T-helper 9 cell (primary cell): ENCODE results near the gene STPG2.
"Not testable (repeated sequence)": the region's sequence is repeated elsewhere in the genome, so short reads cannot be mapped to it uniquely, and the experiment has no call there.

Experiments used
- DNase-seq: peaks from one replicate; pipeline ENCODE4 v3.0.0-alpha.2; 2020

The STPG2 gene

DNA sequence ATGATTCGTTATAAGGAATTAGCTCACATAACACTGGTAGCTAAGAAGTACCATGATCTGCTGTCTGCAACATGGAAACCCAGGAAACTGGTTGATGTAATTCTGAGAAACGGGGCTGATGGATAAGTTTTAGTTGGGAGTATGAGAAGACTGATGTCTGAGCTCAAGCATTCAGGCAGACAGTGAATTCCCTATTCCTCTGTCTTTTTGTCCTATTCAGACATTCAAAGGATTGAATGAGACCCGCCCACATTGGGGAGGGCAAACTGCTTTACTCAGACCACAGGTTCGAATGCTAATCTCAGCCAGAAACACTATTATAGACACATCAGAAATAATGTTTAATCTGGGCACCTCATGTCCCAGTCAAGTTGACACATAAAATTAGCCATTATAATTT is 515.5 kb downstream of the STPG2 start:
- DNase-seq = no peak

DNA sequence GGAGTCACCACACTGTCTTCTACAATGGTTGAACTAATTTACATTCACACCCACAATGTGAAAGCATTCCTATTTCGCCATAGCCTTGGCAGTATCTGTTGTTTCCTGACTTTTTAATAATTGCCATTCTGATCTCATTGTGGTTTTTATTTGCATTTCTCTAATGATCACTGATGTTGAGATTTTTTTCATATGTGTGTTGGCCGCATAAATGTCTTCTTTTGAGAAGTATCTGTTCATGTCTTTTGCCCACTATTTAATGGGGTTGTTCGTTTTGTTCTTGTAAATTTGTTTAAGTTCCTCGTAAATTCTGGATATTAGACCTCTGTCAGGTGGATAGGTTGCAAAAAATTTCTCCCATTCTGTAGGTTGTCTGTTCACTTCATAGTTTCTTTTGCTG is 519.1 kb downstream of the STPG2 start:
- no peak for DNase-seq

DNA sequence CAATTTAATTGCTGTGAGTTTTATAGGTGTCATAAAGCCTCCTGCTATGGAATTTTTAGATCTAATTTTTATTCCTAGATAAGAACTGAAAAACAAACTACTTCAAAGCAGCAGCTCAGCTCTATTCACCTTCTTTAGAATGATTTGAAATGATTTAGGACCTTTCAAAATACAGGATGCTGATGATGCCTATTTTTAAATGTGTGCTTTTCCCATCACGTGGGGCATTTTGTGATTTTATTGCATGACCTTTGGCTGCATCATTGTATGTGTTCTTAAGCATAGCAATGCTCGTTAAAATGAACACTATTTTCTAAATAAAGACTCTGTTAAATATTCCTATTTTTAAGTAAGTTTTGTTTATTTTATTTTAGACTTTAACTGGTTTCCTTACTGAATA is 537.3 kb downstream of the STPG2 start:
- no peak for DNase-seq

- no peak for DNase-seq
Observed at GRCh38 chr4:97593248-97593647, 550.0 kb downstream of the STPG2 start.

DNA sequence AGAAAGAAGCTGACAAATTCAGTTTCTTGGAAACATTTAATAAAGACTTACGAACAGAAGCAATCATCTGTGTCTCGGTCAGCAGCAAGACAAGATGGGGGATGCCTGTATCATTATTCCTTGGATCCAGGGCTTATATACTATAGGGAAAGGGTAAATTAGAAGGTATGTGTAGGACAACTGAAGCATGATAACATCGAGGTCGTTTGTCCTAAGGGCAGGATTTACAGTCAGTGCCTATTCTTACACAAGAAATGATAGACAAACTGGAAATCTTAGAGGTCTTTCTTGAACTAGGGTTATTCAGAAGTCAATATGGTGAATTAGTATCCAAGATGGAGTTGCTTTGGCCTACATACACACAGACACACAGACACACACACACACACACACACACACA is 553.0 kb downstream of the STPG2 start:
- no peak for DNase-seq

DNA sequence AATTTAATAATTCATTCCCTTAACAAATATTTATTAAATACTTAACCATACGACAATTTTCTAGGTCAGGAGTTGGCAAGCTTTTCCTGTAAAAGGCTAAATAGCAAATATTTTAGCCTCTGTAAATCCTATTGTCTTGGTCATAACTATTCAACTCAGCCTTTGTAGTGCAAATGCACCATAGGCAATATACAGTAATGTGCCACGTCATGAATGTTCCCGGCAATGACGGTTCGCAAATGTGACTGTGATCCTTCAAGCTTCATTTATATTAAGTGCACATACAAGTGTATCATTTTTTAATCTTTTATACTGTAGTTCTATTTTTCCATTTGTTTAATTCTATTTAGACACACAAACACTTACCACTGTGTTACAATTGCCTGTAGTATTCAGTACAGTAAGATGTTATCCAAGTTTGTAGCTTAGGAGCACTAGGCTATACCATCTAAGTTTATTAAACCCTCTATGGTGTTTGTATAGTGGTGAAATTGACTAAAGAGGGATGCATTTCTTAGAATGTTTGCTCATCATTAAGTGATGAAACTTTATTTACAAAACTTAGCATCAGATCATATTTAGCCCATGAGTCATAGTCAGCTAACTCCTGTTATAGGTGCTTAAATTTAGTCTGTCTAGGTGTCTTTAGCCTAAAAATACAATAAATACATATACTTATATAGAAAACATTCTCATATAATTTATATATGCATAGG is 553.6 kb downstream of the STPG2 start:
- DNase-seq = no peak

DNA sequence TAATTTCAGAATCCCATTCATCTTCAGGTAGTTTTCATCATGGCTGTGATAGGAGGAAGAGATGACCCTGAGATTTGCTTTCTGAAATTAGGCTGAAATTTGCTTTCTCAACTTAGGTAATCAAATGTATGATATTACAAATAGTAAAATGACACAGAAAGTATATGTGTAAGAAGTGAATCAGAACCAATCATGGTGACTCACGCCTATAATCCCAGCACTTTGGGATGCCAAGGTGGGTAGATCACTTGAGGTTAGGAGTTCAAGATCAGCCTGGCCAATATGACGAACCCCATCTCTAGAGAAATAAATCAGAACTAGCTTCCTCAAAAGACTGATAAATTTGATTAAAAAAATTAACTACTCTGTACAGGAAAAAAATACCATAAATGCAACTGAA is 555.4 kb downstream of the STPG2 start:
- no peak for DNase-seq

GRCh38 chr4:97585274-97585673 is 558.0 kb downstream of the STPG2 start:
- DNase-seq = no peak

DNA sequence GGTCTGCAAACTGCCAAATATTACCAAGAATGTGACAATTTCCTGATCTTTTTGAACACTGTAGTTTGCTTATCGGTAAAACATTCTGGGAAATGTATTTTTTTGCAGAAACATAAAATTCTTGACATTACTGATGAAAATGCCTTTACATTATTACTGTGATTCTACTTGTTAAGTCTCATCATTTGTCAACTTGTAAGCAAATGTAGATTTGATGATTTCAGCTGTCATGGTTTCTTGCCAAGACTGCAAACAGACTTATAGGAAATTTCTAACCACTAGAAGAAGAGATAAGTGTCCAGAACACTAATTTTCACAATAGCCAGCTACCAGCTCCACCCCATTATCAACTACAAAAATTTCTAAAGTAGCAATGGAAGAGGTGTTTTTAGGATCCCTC is 560.4 kb downstream of the STPG2 start:
- no peak for DNase-seq

DNA sequence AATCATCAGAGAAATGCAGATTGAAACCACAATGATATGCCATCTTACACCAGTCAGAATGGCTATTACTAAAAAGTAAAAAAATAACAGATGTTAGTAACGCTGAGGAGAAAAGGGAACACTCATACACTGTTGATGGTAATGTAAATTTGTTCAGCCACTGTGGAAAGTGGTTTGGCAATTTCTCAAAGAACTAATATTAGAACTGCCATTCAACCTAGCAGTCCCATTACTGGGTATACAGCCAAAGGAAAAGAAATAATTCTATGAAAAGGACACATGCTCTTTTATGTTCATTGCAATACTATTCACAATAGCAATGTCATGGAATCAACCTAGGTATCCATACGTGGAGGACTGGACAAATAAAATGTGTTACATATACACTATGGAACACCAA is 566.3 kb downstream of the STPG2 start:
- DNase-seq = no peak

DNA sequence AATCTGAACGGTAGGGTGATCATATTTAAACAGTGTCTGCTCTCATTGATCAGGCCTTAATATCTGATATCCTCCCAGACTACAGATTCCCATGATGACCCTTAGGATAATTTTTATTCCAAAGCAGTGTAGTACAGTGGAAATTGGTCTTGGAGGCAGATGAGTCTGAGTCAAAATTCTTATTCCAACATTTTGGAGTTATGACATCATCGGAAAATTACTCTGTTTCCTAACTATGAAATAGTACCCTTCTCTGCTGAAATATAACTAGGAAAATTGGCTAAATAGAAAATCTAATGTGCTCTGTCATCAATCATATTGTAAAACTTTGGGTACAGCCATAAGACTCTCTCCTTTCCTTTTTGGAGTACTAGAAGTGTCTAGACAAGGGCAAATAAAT is 583.3 kb downstream of the STPG2 start:
- no peak for DNase-seq

DNA sequence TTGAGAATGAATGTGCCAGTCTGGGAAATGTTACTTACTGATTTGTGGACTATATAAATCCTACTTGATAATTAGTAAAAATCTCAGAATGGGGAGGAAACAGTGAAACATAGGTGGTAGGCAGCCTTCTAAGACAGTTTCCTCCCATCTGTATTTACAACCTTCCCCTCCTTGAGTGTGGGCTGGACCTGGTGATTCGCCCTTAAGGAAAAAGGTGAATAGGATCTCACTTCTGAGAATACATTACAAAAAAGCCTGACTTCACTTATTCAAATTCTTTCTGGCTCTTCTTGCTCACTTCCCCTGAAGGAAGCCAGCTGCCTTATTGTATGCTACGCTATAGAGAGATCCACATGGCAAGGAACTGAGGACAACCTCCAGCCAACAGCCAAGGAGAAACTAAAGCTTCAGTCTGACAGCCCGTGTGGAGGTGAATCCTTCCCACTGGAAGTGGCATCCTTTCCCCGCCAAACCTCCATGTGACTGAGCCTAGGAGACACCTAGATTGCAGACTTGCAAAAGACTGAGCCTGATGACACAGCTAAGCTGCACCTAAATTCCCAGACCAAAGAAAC is 585.0 kb downstream of the STPG2 start:
- DNase-seq = no peak

DNA sequence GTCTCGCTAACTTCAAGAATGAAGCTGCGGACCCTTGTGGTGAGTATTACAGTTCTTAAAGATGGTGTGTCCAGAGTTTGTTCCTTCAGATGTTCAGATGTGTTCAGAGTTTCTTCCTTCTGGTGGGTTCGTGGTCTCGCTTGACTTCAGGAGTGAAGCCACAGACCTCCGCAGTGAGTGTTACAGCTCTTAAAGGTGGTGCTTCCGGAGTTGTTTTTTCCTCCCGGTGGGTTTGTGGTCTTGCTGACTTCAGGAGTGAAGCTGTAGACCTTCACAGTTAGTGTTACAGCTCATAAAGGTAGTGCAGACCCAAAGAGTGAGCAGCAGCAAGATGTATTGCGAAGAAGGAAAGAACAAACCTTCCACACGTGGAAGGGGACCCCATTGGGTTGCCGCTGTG is 592.6 kb downstream of the STPG2 start:
- DNase-seq = not testable (repeated sequence)

DNA sequence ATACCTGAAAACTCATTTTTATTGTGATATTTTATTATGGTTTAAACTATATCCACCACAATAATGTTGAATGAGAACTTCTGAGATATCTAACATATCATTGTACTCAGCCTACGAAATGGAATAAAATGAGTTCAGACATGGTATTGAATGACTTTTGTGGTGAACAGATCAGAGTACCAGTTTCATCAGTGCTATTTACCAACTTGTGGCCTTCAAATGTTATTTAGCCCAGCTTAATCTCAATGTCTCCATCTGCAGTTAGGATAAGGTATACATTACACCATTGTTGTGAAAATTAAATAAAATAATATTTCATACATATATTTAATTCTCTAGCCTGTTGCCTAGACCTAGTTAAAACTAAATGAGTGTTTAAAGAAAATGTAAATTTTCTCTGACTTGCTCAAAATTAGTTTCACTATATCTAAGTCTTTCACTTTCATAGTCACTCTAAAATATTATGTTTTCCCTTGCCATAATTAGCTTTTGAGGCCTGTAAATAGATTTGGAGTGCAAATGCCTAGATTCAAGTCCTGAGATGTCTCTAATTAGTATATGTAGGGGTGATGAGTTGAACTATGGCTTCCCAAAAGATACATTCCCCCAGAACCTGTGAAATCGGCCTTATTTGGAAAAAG is 594.2 kb downstream of the STPG2 start:
- no peak for DNase-seq

DNA sequence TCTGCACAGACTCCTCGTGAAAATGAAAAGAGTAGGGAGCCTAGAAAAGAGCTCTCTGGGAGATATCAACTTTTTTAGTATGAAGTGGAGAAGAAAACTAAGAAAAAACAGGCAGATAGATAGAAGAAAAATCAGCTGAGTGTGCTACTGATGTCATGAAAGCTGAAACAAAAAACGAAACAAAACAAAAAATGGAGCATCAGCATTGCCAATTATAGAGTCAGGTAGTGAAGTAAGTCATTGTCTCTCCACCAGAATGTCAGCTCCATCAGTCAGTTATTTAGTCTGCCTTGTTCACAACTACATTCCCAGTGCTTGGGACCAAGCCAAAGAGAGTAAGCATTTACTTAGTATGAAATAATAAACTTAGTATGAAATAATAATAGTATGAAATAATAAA is 595.1 kb downstream of the STPG2 start:
- no peak for DNase-seq

DNA sequence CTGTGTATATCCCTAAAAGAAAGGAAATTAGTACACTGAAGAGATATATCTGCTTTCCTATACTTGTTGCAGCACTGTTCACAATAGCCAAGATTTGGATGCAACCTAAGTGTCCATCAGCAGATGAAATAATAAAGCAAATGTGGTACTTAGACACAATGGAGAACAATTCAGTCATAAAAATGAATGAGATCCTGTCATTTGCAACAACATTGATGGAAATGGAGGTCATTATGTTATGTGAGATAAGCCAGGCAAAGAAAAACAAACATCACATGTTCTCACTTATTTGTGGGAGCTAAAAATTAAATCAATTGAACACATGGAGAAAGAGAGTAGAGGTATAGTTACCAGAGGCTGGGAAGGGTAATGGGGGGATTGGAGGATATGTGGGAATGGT is 611.9 kb downstream of the STPG2 start:
- no peak for DNase-seq

- DNase-seq = no peak
Observed at GRCh38 chr4:97530676-97531075, 612.6 kb downstream of the STPG2 start.

DNA sequence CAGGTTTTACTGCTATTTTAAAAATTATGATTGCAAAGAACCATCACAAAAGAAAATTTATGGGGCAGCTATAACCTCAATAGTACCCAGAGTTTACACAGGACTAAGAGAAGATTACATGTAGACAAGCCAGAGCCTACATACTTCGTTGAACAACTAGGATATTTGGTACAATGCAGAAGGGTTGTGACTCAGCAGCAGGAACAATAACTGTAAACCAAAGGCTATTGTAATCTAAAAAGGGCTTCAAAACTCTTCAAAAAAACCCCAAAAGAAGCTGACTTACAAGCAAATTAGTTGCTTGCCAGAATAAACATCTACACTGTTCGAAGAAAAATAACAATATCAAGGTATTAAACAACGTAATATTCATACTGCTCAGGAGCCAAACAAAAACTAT is 618.0 kb downstream of the STPG2 start:
- no peak for DNase-seq

DNA sequence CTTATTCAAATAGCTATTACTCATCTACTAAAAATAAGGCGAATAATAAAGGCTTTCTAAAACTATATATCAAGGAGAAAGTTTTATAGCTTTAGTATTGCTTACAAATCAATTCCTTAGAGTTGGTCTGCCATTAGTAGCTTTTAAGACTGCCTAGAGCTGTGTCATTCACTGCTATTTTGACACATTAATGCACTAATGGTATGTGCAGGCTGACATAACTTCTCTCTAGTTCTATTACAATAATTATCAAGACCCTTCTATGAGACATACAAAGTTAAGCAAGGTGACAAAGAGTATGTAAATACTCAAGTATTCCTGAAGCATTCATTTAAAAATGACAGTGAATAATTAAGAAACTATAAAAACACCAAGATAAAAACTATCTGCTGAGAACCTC is 625.3 kb downstream of the STPG2 start:
- DNase-seq = no peak

GRCh38 chr4:97513917-97514316 is 629.4 kb downstream of the STPG2 start:
- DNase-seq = no peak
